ENCODE measurements around the gene PPIL3.

Gene PPIL3

GRCh38 chr2:200878289-200878880 is 10.5 kb downstream of the PPIL3 start:
- Histone ChIP-seq H3K9me3 (ENCODE audit: control insufficient read depth, insufficient read depth, low read depth, low read length) (no peaks in the 10 kb centered on the region), H3K4me3 (ENCODE audit: low read depth, low read length) (no peak overlapping the region), H3K27me3 (ENCODE audit: control insufficient read depth, insufficient read depth, low read length) (no peaks in the 10 kb centered on the region), H3K9ac (ENCODE audit: low read length) (no peak overlapping the region), H3K36me3 (ENCODE audit: control insufficient read depth, insufficient read depth, low read length) (peaks cover 81% of the 10 kb centered on the region), H3K27ac (ENCODE audit: low read depth, low read length) (no peak overlapping the region), H3K4me1 (ENCODE audit: control insufficient read depth, insufficient read depth, low read length) (no peaks in the 10 kb centered on the region)

- Histone ChIP-seq H3K4me1 (ENCODE audit: control insufficient read depth, insufficient read depth, low read length) (no peaks in the 10 kb centered on the region), H3K4me3 (ENCODE audit: low read depth, low read length) (no peak overlapping the region), H3K27me3 (ENCODE audit: control insufficient read depth, insufficient read depth, low read length) (no peaks in the 10 kb centered on the region), H3K9me3 (ENCODE audit: control insufficient read depth, insufficient read depth, low read depth, low read length) (no peaks in the 10 kb centered on the region), H3K27ac (ENCODE audit: low read depth, low read length) (no peak overlapping the region), H3K36me3 (ENCODE audit: control insufficient read depth, insufficient read depth, low read length) (peaks cover 80% of the 10 kb centered on the region), H3K9ac (ENCODE audit: low read length) (no peak overlapping the region)
Observed at GRCh38 chr2:200877443-200877842, 11.4 kb downstream of the PPIL3 start.

DNA sequence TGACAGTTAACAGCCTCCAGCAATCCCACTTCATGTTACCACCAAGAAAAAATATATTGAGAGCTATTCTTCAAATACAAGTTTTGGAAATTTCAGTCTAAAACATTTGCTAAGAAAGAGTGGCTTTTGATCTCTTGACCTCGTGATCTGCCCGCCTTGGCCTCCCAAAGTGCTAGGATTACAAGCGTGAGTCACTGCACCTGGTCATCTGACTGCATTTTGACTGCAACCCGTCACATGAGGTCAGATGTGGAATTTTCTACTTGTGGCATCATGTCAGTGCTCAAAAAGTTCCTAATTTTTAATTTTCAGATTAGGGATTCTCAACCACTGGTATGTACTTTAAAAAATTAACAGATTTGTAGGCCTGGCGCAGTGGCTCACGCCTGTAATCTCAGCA is 15.3 kb downstream of the PPIL3 start:
- Histone ChIP-seq H3K9me3 (ENCODE audit: control insufficient read depth, insufficient read depth, low read depth, low read length) (no peaks in the 10 kb centered on the region), H3K4me3 (ENCODE audit: low read depth, low read length) (no peak overlapping the region), H3K4me1 (ENCODE audit: control insufficient read depth, insufficient read depth, low read length) (no peaks in the 10 kb centered on the region), H3K9ac (ENCODE audit: low read length) (no peak overlapping the region), H3K36me3 (ENCODE audit: control insufficient read depth, insufficient read depth, low read length) (peaks cover 63% of the 10 kb centered on the region), H3K27ac (ENCODE audit: low read depth, low read length) (no peak overlapping the region), H3K27me3 (ENCODE audit: control insufficient read depth, insufficient read depth, low read length) (no peaks in the 10 kb centered on the region)

GRCh38 chr2:200871151-200871550 is 17.7 kb downstream of the PPIL3 start:
- Histone ChIP-seq H3K27me3 (ENCODE audit: control insufficient read depth, insufficient read depth, low read length) (no peaks in the 10 kb centered on the region), H3K36me3 (ENCODE audit: control insufficient read depth, insufficient read depth, low read length) (peaks cover 44% of the 10 kb centered on the region), H3K4me3 (ENCODE audit: low read depth, low read length) (no peak overlapping the region), H3K9me3 (ENCODE audit: control insufficient read depth, insufficient read depth, low read depth, low read length) (no peaks in the 10 kb centered on the region), H3K9ac (ENCODE audit: low read length) (no peak overlapping the region), H3K4me1 (ENCODE audit: control insufficient read depth, insufficient read depth, low read length) (no peaks in the 10 kb centered on the region), H3K27ac (ENCODE audit: low read depth, low read length) (no peak overlapping the region)

- Histone ChIP-seq H3K36me3 (ENCODE audit: control insufficient read depth, insufficient read depth, low read length) (peaks cover 26% of the 10 kb centered on the region), H3K9ac (ENCODE audit: low read length) (no peak overlapping the region), H3K9me3 (ENCODE audit: control insufficient read depth, insufficient read depth, low read depth, low read length) (no peaks in the 10 kb centered on the region), H3K27me3 (ENCODE audit: control insufficient read depth, insufficient read depth, low read length) (no peaks in the 10 kb centered on the region), H3K4me3 (ENCODE audit: low read depth, low read length) (no peak overlapping the region), H3K4me1 (ENCODE audit: control insufficient read depth, insufficient read depth, low read length) (no peaks in the 10 kb centered on the region), H3K27ac (ENCODE audit: low read depth, low read length) (no peak overlapping the region)
Observed at GRCh38 chr2:200869014-200869413, 19.9 kb downstream of the PPIL3 start.

DNA sequence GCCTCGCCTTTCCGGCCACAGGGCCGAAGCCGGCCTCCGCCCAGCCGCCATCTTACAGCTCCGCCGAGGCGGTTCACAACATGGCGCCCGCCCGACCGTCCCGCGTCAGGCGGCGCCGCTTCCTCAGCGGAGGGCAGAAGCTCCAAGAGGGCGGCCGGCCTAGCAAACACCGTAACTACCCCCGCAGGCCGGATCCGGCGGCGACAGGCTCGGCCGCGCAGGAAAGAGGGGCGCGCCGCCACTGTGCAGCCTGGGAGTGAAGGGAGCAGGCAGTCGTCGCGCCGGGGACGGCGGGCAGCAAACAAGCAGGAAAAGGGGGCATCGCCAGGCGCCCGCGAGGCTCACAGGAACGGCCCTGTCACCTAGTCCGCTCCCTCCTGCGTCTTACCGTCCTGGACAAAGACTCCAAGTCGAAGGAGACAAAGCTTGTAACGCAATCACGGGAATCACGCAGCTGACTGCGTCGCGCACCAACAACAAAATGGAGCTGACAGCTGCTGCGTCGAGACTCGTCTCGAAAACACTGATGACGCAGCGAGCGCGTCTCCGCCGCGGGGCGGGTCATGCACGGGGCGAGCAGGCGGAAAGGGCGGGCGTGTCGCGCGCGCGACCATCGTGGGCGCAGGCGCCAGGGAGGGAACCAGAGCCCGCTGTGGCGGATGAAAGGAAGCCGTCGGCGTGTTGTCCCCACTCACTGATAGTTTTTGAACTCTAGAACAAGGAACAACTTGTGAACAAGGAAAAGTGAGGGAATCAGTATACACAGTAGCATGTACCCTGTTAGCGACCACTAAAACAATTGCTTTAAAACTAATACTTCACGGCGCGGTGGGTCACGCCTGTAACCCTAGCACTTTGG is 24.5 kb downstream of the PPIL3 start, which contains the start of gene CLK1:
Gene CLK1 (minus strand): TSS at position 483 of the 859 bp plus-strand sequence. CDS start 2,796 bp downstream, outside the sequence.
- peaks cover 22% of the 10 kb centered on the region for H3K36me3 ChIP-seq (ENCODE audit: control insufficient read depth, insufficient read depth, low read length)
- no peaks in the 10 kb centered on the region for H3K27me3 ChIP-seq (ENCODE audit: control insufficient read depth, insufficient read depth, low read length)
- H3K27ac ChIP-seq (ENCODE audit: low read depth, low read length), result peak within 1 kb of the TSS; percentile 92
- H3K9me3 ChIP-seq (ENCODE audit: control insufficient read depth, insufficient read depth, low read depth, low read length), result no peaks in the 10 kb centered on the region
- peaks cover 3% of the 10 kb centered on the region for H3K4me1 ChIP-seq (ENCODE audit: control insufficient read depth, insufficient read depth, low read length)
- peak within 1 kb of the TSS; percentile 85 for H3K4me3 ChIP-seq (ENCODE audit: low read depth, low read length)
- H3K9ac ChIP-seq (ENCODE audit: low read length), result peak within 1 kb of the TSS; percentile 94

- H3K27ac ChIP-seq (ENCODE audit: low read depth, low read length), result peak overlapping the region; percentile 92
- H3K4me1 ChIP-seq (ENCODE audit: control insufficient read depth, insufficient read depth, low read length), result peaks cover 3% of the 10 kb centered on the region
- no peaks in the 10 kb centered on the region for H3K27me3 ChIP-seq (ENCODE audit: control insufficient read depth, insufficient read depth, low read length)
- H3K4me3 ChIP-seq (ENCODE audit: low read depth, low read length), result peak overlapping the region; percentile 85
- peak overlapping the region; percentile 94 for H3K9ac ChIP-seq (ENCODE audit: low read length)
- peaks cover 28% of the 10 kb centered on the region for H3K36me3 ChIP-seq (ENCODE audit: control insufficient read depth, insufficient read depth, low read length)
- no peaks in the 10 kb centered on the region for H3K9me3 ChIP-seq (ENCODE audit: control insufficient read depth, insufficient read depth, low read depth, low read length)
Observed at GRCh38 chr2:200863782-200864175, 25.1 kb downstream of the PPIL3 start.

DNA sequence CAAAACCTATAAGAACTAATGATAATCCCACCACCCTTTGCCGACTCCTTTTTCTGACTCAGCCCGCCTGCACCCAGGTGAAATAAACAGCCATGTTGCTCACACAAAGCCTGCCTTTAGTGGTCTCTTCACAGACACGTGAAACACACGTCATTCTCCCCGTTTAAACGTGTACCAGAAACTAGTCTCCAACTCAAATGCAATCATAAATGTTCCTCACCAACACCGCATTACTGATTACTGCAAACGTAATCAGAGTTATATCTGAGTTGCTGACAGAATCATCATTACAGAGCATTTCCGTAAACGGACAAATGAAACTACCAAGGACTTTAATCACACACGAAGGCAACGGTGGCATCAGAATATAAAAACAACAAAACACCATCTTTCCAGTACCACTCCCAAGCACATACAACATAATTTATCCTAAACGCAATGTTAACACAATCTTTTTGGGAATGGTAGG is 26.3 kb downstream of the PPIL3 start:
- Histone ChIP-seq H3K4me1 (ENCODE audit: control insufficient read depth, insufficient read depth, low read length) (peaks cover 3% of the 10 kb centered on the region), H3K27ac (ENCODE audit: low read depth, low read length) (no peak overlapping the region), H3K36me3 (ENCODE audit: control insufficient read depth, insufficient read depth, low read length) (peaks cover 40% of the 10 kb centered on the region), H3K9me3 (ENCODE audit: control insufficient read depth, insufficient read depth, low read depth, low read length) (no peaks in the 10 kb centered on the region), H3K27me3 (ENCODE audit: control insufficient read depth, insufficient read depth, low read length) (no peaks in the 10 kb centered on the region), H3K4me3 (ENCODE audit: low read depth, low read length) (peak overlapping the region; percentile 85), H3K9ac (ENCODE audit: low read length) (peak overlapping the region; percentile 94)

DNA sequence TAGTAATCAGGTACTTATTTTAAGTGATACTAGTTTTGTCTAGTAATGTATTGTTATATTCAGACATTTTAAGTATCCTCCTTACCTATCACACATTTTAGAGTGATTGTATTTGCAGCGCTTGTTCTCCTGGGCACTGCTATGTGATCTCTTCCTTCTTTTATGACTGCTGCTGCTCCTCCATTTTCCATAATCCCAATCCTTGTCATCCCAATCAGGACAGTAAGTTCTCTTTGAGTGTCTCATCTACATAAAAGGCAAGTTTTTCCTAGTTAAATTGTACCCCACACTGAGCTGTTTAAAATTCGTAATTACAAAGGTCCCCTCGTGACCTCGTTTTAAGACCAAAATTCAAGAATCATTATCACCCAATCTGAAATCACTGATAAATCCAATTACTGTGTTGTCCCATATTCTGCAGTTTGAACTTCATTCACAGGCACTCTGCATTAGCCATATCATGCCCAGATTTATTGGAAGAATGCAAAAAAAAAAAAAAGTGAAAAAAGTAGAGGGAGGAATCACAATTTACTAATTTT is 27.2 kb downstream of the PPIL3 start:
- Histone ChIP-seq H3K9ac (ENCODE audit: low read length) (no peak overlapping the region), H3K27ac (ENCODE audit: low read depth, low read length) (no peak overlapping the region), H3K36me3 (ENCODE audit: control insufficient read depth, insufficient read depth, low read length) (peaks cover 49% of the 10 kb centered on the region), H3K27me3 (ENCODE audit: control insufficient read depth, insufficient read depth, low read length) (no peaks in the 10 kb centered on the region), H3K9me3 (ENCODE audit: control insufficient read depth, insufficient read depth, low read depth, low read length) (no peaks in the 10 kb centered on the region), H3K4me1 (ENCODE audit: control insufficient read depth, insufficient read depth, low read length) (peaks cover 3% of the 10 kb centered on the region), H3K4me3 (ENCODE audit: low read depth, low read length) (peak overlapping the region; percentile 85)

GRCh38 chr2:200860092-200860795 is 28.6 kb downstream of the PPIL3 start:
- Histone ChIP-seq H3K4me1 (ENCODE audit: control insufficient read depth, insufficient read depth, low read length) (peaks cover 3% of the 10 kb centered on the region), H3K4me3 (ENCODE audit: low read depth, low read length) (no peak overlapping the region), H3K27ac (ENCODE audit: low read depth, low read length) (no peak overlapping the region), H3K9ac (ENCODE audit: low read length) (no peak overlapping the region), H3K27me3 (ENCODE audit: control insufficient read depth, insufficient read depth, low read length) (no peaks in the 10 kb centered on the region), H3K36me3 (ENCODE audit: control insufficient read depth, insufficient read depth, low read length) (peaks cover 62% of the 10 kb centered on the region), H3K9me3 (ENCODE audit: control insufficient read depth, insufficient read depth, low read depth, low read length) (no peaks in the 10 kb centered on the region)

Data from HUES6 (cell line).